MM.1S (cell line): ENCODE data around the gene CHTF18.

Experiments
- CTCF ChIP-seq: fragments of 300-600 bp; sonication (generic); IDR thresholded peaks from 2 replicates; pipeline ENCODE4 v1.5.1; 2016; ENCODE audit warnings: antibody characterized with exemption, low read length, mixed read lengths
- EZH2phosphoT487 ChIP-seq: fragments of 300-600 bp; sonication (generic); IDR thresholded peaks from 2 replicates; pipeline ENCODE4 v1.6.1; 2018; ENCODE audit warnings: antibody characterized with exemption, low read length

- no peak for TF ChIP-seq CTCF
- no peak for TF ChIP-seq EZH2phosphoT487
Observed at GRCh38 chr16:842061-842476, 53.6 kb downstream of the CHTF18 start.
